Transverse colon (tissue), 4 donors: ENCODE results near the gene CNTN1.

Experiments
- EP300 ChIP-seq: sonication (generic); formaldehyde crosslinking; IDR thresholded peaks from one replicate; pipeline ENCODE4 v1.6.1; 2017; ENCODE audit warnings: antibody characterized with exemption, low read depth
- POLR2A ChIP-seq: fragments of 450-650 bp; IDR thresholded peaks from one replicate; pipeline ENCODE4 v1.6.1; 2016; ENCODE audit warnings: antibody characterized with exemption, mild to moderate bottlenecking, moderate library complexity
- POLR2AphosphoS5 ChIP-seq, 3 donors: sonication (generic); formaldehyde crosslinking; IDR thresholded peaks; one replicate each; pipeline ENCODE4 v1.6.1; 2016; ENCODE audit warnings: antibody characterized with exemption in 3 of 3
- TF ChIP-seq, protein P1 (sequence below), 5 experiments: fragments of 200-600 bp in 3 of 5; fragments of 450-650 bp in 2 of 5; sonication (generic) in 3 of 5; IDR thresholded peaks; 1 replicate in 2 of 5; 2 replicates in 3 of 5; pipeline ENCODE4 v1.5.1; 2016 to 2017; ENCODE audit warnings: antibody characterized with exemption in 5 of 5, inconsistent platforms in 3 of 5, mild to moderate bottlenecking in 2 of 5, moderate library complexity in 1 of 5

DNA sequence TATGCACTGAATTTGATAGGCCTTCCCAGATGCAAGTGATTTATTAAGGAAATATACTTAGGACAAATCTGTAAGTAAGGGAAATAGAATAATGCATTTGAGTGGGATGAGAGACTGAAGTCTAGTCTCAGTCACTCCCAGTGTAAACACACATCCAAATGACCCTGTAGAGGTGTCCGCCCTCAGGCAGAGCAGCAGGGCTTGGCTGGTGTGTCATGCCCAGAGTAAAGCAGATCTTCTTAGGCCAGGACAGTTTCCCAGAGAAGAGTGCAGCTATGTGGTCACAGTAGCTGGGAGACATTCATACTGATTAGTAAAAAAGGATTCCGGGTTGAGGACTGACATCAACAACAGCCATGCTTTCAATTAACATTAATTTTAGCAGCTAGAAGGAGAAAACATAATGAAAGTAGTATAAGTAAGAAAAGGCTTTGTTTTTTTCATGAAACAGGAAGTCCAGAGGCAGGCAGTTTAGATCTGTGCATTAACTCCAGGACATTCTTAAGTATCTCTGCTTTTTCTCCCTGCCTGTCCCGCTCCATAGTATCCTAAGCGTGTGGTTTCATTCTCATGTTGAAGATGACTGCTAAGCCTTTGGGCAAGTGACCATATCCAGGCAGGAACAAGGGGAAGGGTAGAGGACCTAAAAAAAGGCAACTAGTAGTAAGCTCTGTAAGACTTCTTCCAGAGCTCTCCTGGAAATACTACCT is 35.7 kb downstream of the CNTN1 start:
- TF ChIP-seq, protein P1, sequence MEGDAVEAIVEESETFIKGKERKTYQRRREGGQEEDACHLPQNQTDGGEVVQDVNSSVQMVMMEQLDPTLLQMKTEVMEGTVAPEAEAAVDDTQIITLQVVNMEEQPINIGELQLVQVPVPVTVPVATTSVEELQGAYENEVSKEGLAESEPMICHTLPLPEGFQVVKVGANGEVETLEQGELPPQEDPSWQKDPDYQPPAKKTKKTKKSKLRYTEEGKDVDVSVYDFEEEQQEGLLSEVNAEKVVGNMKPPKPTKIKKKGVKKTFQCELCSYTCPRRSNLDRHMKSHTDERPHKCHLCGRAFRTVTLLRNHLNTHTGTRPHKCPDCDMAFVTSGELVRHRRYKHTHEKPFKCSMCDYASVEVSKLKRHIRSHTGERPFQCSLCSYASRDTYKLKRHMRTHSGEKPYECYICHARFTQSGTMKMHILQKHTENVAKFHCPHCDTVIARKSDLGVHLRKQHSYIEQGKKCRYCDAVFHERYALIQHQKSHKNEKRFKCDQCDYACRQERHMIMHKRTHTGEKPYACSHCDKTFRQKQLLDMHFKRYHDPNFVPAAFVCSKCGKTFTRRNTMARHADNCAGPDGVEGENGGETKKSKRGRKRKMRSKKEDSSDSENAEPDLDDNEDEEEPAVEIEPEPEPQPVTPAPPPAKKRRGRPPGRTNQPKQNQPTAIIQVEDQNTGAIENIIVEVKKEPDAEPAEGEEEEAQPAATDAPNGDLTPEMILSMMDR (IDR thresholded peaks at IDR 0.05), result no peak
- TF ChIP-seq POLR2A (no peak), EP300 (no peak), POLR2AphosphoS5 (IDR thresholded peaks at IDR 0.05) (no peak)
